ENCODE measurements around the gene ANKRD1. TPM values are rescaled to one million over a fixed set of nuclear protein-coding genes. Genes with fewer than 3 reads are reported as not detected.

The ANKRD1 gene
- total RNA-seq, 2 donors from 2014 or later, result not detected

DNA sequence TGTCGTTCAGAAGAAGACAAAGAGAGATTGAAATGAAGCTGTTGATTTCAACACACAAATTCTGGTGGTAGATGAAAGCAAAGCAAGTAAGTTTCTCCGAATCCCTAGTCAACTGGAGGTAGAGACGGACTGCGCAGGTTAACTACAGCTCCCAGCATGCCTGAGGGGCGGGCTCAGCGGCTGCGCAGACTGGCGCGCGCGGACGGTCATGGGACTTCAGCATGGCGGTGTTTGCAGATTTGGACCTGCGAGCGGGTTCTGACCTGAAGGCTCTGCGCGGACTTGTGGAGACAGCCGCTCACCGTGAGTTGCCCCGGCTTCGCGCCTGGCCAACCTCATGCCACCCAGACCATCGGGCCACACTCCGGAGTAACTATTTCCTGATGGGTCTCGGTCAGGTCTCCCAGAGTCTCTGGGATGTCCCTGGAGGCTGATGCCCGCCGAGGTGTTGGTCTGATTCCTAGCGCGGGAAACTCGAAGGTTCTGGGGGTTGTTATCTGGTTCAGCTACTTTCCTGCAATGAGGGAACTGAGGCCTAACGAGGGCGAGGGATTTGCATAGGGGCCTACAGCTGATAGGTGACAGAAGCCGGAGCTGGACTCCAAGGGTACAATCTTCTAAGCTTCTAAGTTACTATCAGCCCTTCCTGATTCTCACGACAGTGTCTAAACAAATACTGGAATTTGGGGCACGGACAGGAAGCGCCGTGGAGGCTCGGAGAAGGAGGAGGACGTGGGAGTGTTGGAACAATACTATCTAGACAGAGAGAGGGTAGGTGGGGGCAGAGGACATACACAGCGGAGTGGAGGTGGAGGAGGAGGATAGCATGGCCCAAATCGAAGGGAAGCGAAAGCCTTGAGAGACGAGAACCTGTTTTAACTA lies 48.9 kb downstream of the ANKRD1 start, which contains the start of gene RPP30:
Gene RPP30, plus strand, starts transcription at position 209 of the 882 bp plus-strand sequence. Its CDS starts 13 bp downstream, at position 222.
- peaks cover 47% of the 10 kb centered on the region for H3K36me3 Mint-ChIP-seq (ENCODE audit: low read depth)
- peak; percentile 85 for ATAC-seq (replicated peaks)
- H3K27ac Mint-ChIP-seq, result peak within 1 kb of the TSS; percentile 99
- H3K27me3 Mint-ChIP-seq, result peaks cover 19% of the 10 kb centered on the region
- peaks cover 23% of the 10 kb centered on the region for H3K4me1 Mint-ChIP-seq
- H3K9me3 Mint-ChIP-seq, result no peaks in the 10 kb centered on the region
- peak within 1 kb of the TSS; percentile 97 for H3K4me3 Mint-ChIP-seq

DNA sequence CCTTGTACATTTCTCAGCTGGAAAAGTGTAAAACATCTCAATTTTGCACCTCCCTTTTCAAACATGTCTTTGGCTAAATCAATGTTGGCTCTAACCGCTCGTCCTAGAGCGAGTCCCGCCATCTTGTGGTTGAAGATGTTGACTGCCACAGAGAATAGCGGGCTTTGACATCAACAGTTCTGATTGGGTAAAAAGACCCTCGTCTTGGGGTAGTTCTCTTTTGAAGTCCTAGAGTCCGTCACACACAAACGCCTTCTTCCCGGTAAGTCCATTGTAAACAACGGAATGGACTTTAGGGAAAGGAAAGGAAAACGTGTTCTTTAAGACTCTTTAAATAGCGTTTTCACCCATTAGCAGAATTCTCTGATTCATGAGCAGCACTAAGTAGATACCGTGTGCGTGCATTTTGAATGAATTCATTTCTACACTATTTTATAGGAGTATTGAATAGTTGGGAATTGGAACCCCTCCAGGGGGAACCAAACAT lies 49.6 kb downstream of the ANKRD1 start:
- H3K9me3 Mint-ChIP-seq, result no peaks in the 10 kb centered on the region
- H3K4me3 Mint-ChIP-seq, result peak overlapping the region; percentile 97
- H3K27ac Mint-ChIP-seq, result peak overlapping the region; percentile 99
- H3K27me3 Mint-ChIP-seq, result peaks cover 24% of the 10 kb centered on the region
- peak; percentile 54 for ATAC-seq (replicated peaks)
- peaks cover 40% of the 10 kb centered on the region for H3K36me3 Mint-ChIP-seq (ENCODE audit: low read depth)
- peaks cover 19% of the 10 kb centered on the region for H3K4me1 Mint-ChIP-seq

DNA sequence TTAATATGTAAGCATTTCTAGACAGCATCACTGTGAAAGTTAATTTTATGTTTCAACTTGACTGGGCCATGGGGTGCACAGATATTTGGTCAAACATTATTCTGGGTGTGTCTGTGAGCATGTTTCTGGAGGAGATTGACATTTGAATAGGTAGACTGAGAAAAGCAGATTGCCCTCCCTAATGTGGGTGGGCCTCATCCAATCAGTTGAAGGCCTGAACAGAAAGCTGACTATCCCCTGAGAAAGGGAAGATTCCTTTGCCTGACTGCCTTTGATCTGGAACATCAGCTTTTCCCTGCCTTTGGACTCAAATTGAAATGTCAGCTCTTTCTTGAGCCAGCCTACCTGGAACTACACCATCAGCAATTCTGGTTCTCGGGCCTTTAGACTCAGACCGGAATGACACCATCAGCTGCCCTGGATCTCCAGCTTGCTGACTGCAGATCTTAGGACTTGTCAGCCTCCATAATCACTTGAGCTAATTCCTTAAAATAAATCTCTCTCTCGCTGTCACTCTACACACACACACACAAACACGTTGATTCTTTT lies 54.8 kb downstream of the ANKRD1 start:
- no peak overlapping the region for H3K27ac Mint-ChIP-seq
- H3K4me3 Mint-ChIP-seq, result no peak overlapping the region
- ATAC-seq (replicated peaks), result no peak
- H3K4me1 Mint-ChIP-seq, result peaks cover 7% of the 10 kb centered on the region
- no peaks in the 10 kb centered on the region for H3K36me3 Mint-ChIP-seq (ENCODE audit: low read depth)
- H3K9me3 Mint-ChIP-seq, result no peaks in the 10 kb centered on the region
- H3K27me3 Mint-ChIP-seq, result peaks cover 43% of the 10 kb centered on the region

DNA sequence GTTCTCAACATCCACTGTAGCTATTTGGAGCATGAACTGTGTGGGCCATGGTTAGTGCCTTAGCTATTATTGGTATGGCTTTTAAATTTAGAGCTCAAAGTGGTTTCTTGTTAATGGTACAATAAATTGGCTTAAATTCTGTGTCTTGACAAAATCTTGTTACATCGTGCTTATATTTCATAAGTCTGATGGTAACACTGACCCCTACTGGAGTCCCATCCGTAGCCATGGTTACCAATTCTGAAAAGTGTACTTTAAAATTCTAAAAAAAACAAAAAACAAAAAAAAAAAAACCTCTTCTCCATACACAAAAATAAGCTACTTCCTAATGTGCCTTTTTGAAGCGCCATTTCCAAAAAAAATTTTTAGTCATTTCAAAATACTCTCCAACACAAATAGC lies 55.5 kb downstream of the ANKRD1 start:
- H3K27me3 Mint-ChIP-seq, result peaks cover 46% of the 10 kb centered on the region
- no peak overlapping the region for H3K4me3 Mint-ChIP-seq
- no peaks in the 10 kb centered on the region for H3K36me3 Mint-ChIP-seq (ENCODE audit: low read depth)
- no peak overlapping the region for H3K27ac Mint-ChIP-seq
- ATAC-seq (replicated peaks), result no peak
- peaks cover under 1% of the 10 kb centered on the region for H3K4me1 Mint-ChIP-seq
- H3K9me3 Mint-ChIP-seq, result no peaks in the 10 kb centered on the region

DNA sequence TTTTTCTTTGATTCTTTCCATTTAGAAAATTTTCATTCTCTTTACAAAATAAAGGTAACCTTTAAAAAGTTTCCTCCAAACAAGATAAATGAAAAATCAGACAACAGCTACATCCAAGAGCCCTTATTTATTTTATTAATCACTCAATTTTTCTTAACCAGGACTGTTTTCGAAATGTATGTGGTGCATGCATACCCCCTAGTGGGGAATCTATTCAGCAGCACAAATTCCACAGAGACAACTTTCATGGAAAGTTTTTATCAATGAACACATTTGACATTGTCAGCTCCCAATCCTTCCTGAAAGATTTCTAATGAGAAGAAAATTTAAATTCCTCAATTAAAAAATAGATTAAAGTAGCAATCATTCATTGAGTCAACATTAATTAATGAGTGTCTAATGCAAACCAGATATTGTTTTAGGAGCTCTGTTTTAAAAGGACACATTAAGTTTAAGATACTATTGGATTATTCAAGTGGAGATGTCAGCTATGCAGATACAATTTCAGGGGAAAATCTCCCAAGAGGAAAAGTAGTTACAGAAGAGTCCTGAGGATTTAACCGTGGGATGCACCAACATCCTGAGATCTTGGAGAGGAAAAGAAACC lies 57.9 kb downstream of the ANKRD1 start:
- no peaks in the 10 kb centered on the region for H3K36me3 Mint-ChIP-seq (ENCODE audit: low read depth)
- peaks cover 35% of the 10 kb centered on the region for H3K27me3 Mint-ChIP-seq
- no peaks in the 10 kb centered on the region for H3K4me1 Mint-ChIP-seq
- ATAC-seq (replicated peaks), result no peak
- no peak overlapping the region for H3K27ac Mint-ChIP-seq
- no peak overlapping the region for H3K4me3 Mint-ChIP-seq
- no peaks in the 10 kb centered on the region for H3K9me3 Mint-ChIP-seq

Other genes starting within 250 kb of the ANKRD1 start
- gene HTR7, start 63.0 kb downstream of the ANKRD1 start, total RNA-seq, result under 1 TPM; 0.16 to 0.28 TPM
- 100 to 1,000 TPM; 161 to 173 TPM for gene RPP30, start 49.1 kb downstream of the ANKRD1 start, total RNA-seq